Lower lobe of right lung (tissue), 2 donors: Measurements from ENCODE around the gene MRGPRF. TPM values are rescaled to one million over a fixed set of nuclear protein-coding genes. Genes with fewer than 3 reads are reported as not detected.

Experiments
- ATAC-seq, 2 donors: fragments of 200-7000 bp; cut with Tn5 transposase; one replicate each; pipeline ENCODE4 v1.9.1; 2020 to 2022; ENCODE audit warnings: mild to moderate bottlenecking in 2 of 2, moderate library complexity in 2 of 2
- DNase-seq: peaks from one replicate; pipeline ENCODE4 v3.0.0-alpha.2; 2020
- H3K27ac ChIP-seq: fragments of 200-600 bp; one replicate; pipeline ENCODE4 v1.8.0; 2022
- H3K27me3 ChIP-seq: fragments of 200-600 bp; one replicate; pipeline ENCODE4 v1.8.0; 2022; ENCODE audit warnings: low read depth
- H3K36me3 ChIP-seq: fragments of 200-600 bp; one replicate; pipeline ENCODE4 v1.8.0; 2022; ENCODE audit warnings: mild to moderate bottlenecking
- H3K4me1 ChIP-seq: fragments of 200-600 bp; one replicate; pipeline ENCODE4 v1.8.0; 2022
- H3K4me3 ChIP-seq: fragments of 200-600 bp; one replicate; pipeline ENCODE4 v1.8.0; 2022; ENCODE audit warnings: mild to moderate bottlenecking
- H3K9me3 ChIP-seq: fragments of 200-600 bp; one replicate; pipeline ENCODE4 v1.8.0; 2022
- intact Hi-C: fragments of 100-400 bp; cut with DNase I; formaldehyde crosslinking; loops from one replicate; pipeline ENCODE4 v1.11.0; 2022
- total RNA-seq: library from RNA; stranded (reverse); fragmentation: NEBNext Ultra II Directional; extraction: Animal tissue kit (Norgen Biotek cat#: 25700); gene quantifications from one replicate; pipeline ENCODE4 v1.2.1, GENCODE V29; 2021
- TF ChIP-seq, protein P1 (sequence below): fragments of 200-600 bp; IDR thresholded peaks from one replicate; pipeline ENCODE4 v1.8.0; 2022; ENCODE audit warnings: antibody characterized with exemption, mild to moderate bottlenecking
- donor health status: DM: no; HTN: yes; CAD: no; lungs with severe emphysema.

Gene MRGPRF
- total RNA-seq, 1 donor from 2014 or later, result 11.5 TPM

DNA sequence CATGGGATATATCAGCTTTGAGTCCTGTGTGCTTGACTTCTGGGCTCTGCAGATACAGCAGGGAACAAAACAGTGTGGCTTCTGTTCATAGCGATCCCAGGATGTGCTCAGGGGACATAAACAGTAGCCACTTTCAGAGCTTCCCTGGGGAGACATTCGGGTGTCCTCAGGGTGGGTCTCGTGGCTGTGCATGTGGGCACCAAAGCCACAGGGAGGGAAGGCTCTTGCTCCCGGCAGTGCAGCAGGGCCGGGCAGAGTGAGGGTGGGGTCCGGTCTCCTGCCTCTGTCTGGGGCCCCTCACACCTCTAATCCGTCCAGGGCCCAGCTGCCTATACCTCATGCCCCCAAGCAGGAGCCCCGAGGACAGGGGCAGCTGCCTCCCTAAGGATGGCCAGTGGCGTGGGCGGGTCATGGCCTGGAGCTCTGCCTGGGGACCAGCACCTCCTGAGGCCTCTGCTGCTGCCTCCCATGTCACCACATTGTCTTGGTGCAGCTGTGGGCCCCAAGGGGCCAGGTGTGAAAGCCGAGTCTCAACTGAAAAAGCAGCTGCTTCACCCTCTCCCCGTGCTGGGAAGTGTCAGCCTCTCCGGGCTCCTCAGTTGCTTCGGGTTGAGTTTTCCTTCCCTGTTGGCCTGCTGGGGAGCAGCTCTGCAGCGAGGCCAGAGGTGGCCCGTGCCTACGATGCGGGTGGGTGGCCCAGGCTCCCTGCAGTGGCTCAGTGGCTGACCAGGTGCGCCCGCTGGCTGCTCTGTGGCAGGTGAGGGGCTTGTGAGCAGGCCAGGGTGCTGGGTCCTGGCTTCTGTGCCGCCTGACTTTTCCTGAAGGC, 39.5 kb upstream of the MRGPRF start:
- Histone ChIP-seq H3K27me3 (no peaks in the 10 kb centered on the region), H3K36me3 (peaks cover 15% of the 10 kb centered on the region), H3K4me1 (peaks cover 35% of the 10 kb centered on the region), H3K4me3 (no peak overlapping the region), H3K27ac (no peak overlapping the region), H3K9me3 (no peaks in the 10 kb centered on the region)
- intact Hi-C loops, result no loop called here
- ATAC-seq (no peak), DNase-seq (no peak)
- TF ChIP-seq, protein P1, sequence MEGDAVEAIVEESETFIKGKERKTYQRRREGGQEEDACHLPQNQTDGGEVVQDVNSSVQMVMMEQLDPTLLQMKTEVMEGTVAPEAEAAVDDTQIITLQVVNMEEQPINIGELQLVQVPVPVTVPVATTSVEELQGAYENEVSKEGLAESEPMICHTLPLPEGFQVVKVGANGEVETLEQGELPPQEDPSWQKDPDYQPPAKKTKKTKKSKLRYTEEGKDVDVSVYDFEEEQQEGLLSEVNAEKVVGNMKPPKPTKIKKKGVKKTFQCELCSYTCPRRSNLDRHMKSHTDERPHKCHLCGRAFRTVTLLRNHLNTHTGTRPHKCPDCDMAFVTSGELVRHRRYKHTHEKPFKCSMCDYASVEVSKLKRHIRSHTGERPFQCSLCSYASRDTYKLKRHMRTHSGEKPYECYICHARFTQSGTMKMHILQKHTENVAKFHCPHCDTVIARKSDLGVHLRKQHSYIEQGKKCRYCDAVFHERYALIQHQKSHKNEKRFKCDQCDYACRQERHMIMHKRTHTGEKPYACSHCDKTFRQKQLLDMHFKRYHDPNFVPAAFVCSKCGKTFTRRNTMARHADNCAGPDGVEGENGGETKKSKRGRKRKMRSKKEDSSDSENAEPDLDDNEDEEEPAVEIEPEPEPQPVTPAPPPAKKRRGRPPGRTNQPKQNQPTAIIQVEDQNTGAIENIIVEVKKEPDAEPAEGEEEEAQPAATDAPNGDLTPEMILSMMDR, result no peak

DNA sequence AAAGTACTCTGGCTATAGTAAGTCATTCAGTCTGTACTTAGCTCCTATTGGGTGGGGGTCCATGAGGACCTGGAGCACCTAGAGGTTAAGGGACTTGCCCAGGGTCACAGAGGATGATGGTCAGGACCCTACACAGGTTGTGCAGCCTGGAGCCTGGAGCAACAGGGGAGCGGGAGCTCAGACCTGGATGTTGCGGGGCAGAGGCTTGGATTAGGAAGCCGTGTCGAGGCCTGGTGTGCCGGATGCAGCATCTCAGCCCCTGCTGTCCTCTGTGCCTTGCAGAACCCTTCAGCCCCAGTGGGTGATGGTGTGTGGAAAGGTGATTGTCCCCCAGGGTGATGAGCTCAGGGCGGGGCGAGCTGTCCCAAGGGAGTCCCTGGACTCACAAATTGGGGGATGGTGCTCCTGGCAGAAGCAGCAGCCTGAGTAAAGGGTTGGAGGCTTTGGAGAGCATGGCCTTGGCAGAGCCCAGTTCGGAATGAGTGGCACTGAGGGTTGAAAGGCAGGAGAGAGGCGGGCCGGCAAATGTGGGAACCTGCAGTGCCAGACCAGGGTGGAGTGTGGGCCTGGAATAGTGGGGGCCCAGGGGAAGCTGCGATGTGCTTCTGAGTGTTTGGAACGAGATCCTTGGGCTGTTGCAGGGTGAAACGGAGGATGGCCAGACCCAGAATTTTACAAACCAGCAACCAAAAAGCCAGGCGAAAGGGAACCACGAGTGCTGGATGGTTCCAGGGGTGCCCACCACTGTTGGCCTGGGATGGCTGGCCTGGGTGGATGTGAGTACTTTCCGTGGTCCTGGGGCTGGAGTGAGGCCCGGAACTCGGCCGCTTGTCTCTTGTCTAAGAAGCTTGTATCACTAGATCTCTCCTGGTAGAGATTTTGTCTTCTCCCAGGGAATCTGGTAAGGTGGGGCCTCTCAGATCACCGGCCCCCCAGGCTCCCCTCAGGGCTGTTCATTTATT, 38.6 kb upstream of the MRGPRF start:
- TF ChIP-seq, protein P1, result no peak
- DNase-seq (no peak), ATAC-seq (no peak)
- intact Hi-C loops, result no loop called here
- Histone ChIP-seq H3K9me3 (no peaks in the 10 kb centered on the region), H3K4me3 (no peak overlapping the region), H3K4me1 (peaks cover 35% of the 10 kb centered on the region), H3K36me3 (peaks cover 11% of the 10 kb centered on the region), H3K27me3 (no peaks in the 10 kb centered on the region), H3K27ac (no peak overlapping the region)

DNA sequence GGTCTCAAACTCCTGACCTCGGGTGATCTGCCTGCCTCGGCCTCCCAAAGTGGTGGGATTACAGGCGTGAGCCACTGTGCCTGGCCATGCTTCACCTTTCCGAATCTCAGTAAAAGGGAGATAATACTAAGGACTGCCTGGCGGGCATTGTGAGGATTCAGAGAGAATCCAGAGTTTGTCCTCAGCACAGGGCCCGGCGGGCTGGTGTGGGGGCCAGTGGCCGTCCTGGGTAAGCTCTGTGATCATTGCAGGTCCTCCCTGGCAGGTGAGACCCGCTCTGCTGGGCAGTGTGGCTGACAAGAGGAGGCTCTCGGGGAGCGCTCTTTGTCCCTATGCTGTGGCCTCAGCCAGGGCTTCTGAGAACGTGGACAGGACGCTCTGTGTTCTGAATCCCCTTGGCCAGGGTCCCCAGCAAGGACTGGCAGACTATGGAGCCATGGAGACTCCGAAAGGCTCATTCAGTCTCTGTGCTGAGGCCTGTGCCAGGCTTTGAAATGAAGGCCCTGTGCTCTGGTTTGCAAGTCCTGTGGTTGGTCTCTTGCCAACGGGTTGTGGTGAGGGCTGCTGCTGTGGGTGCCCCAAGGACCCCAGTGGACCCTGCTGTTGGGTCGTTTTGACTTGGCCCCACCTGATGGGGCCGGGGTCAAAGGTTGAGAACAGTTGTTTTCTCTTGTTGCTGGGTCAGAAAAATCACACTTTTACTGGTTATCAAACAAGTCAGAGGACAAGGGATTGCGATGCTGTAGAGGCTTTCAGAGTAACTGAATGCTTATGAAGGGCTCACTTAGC, 37.7 kb upstream of the MRGPRF start:
- Histone ChIP-seq H3K4me1 (peaks cover 31% of the 10 kb centered on the region), H3K27ac (no peak overlapping the region), H3K9me3 (no peaks in the 10 kb centered on the region), H3K4me3 (no peak overlapping the region), H3K36me3 (peaks cover 11% of the 10 kb centered on the region), H3K27me3 (no peaks in the 10 kb centered on the region)
- intact Hi-C loops, result no loop called here
- TF ChIP-seq, protein P1, result no peak
- DNase-seq (no peak), ATAC-seq (no peak)

DNA sequence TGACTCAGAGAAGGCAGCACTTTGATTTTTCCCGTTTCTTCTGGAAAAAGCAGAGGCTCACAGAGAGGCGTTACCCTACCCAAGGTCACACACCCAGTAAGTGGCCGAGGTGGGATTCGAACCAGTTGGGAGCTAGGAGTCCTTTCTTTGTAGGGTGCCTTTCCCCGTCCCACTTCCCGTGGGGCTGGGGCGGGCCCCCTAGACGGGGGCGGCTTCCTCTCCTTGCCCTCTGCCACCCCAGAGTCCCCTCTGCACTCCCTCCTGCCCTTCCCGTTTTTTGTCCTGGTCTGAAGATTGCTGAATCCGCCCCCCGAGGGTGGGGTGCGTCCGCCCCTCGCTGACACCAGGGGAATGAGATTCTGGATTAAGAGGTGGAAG, 36.4 kb upstream of the MRGPRF start:
- Histone ChIP-seq H3K27ac (peak overlapping the region; percentile 97), H3K4me1 (peaks cover 30% of the 10 kb centered on the region), H3K36me3 (peaks cover 4% of the 10 kb centered on the region), H3K27me3 (no peaks in the 10 kb centered on the region), H3K9me3 (no peaks in the 10 kb centered on the region), H3K4me3 (peak overlapping the region; percentile 95)
- peak; percentile 52 to 64 for ATAC-seq
- intact Hi-C loops, result no loop called here
- TF ChIP-seq, protein P1, result no peak
- peak; percentile 74 for DNase-seq
